Stimulated activated CD4-positive, alpha-beta T cell treated with anti-CD3 and anti-CD28 coated beads, TNF-alpha, amount 100 ng/mL, for 48 hours (primary cell): Measurements from ENCODE around the gene SMARCA1.

ENCODE experiments used
- DNase-seq, 3 donors: peaks; one replicate each; pipeline ENCODE4 v3.0.0-alpha.2; 2020; ENCODE audit warnings: low read depth in 3 of 3

The SMARCA1 gene

DNA sequence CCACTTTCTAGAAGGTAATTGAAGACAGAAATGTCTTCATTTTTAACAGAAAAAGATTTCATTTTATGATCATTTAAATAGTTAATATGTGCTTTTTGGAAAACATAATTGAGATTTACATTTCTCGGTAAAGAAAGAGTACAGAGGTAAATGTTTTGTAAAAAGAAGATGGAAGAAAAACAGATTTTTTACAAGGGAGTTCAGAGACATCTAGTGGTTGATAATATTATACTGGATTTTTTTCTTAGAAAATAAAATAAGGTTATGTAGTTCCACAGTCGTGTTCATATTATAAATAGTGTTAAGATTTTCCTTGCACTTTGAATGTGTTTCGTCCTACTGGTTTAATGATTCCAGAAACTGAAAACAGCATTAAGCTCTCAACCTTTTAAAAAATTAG is 60.6 kb downstream of the SMARCA1 start:
- DNase-seq = no peak

DNA sequence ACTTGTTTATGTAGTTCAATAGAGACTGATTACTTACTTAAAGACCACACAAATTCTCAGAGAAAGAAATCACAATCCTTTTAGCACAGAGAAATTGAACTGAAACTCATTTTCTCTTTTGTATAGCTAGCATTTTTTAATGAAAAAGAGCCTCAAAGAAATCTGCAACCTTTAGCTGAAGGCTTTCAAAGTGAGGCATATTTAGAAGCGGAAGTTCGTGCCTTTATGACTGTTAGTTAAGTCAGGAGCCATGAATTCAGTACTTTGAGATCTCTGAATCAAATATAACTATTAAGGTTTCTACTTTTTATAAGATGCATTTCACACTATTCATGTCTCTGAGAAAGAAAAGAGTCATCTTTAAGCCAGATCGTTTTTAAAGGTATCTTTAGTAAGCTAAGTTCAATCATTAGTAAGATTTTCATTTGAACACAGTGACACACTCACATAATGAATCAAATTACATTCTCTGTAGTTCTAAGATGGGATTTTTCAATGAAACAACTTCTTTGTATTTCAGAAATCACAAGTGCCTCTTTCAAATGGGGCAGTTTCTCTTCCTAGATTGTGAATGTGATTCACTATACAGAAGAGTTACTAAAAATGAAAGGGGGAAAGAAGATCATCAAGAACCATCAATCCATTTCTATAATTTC is 61.4 kb downstream of the SMARCA1 start:
- no peak for DNase-seq

DNA sequence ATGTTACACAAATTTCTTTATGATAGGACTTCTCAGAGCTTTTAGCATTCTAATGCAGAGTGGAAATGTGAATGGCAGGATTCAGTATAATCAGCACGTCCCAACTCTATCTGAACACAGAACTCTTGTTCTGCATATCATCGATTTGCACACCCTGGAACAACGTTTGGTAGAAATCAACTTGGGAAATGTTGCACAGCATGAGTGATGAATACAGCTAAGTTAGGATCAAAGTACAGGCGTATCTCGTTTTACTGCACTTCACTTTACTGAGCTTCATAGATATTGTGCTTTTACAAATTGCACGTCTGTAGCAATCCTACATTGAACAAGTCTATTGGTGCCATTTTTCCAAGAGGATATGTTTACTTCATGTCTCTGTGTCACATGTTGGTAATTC is 70.8 kb downstream of the SMARCA1 start:
- DNase-seq = no peak

DNA sequence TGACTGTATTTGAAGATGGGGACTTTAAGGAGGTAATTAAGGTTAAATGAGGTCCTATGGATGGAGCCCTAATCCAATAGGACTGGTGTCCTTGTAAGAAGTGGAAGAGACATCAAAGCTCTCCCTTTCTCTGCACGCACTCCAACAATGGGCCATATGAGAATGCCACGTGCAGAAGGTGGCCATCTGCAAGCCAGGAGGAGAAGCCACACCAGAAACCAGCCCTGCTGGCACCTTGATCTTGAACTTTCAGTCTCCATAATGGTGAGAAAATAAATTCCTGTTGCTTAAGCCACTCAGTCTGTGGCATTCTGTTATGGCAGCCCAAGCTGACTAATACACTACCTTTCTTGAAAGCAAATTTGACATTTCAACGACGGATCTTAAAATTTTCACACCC is 73.2 kb downstream of the SMARCA1 start:
- DNase-seq = no peak

DNA sequence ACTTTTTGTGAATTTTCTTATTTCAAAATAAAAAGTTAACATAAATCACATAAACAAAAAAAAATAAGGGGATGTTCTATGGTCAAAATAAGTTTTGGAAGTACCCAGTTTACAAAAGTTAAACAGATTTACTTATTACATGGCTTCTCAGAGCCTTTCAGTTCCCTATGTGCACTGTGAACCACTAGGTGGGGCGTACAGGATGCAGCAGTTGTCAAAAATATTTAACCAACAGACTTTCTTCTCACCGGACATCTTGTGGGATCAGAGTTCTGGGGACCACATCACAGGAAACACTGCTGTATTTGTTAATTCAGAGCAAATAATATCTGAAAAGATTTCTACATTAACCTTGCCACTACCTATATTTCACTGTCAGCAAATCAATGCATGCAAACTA is 74.1 kb downstream of the SMARCA1 start:
- no peak for DNase-seq

DNA sequence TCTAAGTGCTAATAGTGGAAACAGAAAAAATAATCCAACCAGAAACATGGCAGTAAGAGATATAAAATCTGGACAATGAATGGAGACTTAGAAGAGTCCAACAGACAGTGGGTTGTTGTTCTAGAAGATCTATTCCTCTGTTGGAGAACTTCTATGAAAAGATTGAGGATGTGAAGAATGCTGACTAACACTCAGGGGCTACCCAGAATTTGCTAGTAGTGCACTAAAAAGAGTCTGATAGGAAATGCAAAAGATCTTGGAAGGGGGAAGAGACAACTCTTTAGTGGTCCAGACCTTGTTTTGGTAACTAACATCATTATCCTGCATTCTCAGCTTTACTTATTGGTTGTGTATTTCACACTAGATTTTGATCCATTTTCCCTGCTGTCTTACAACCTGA is 77.9 kb downstream of the SMARCA1 start:
- no peak for DNase-seq

DNA sequence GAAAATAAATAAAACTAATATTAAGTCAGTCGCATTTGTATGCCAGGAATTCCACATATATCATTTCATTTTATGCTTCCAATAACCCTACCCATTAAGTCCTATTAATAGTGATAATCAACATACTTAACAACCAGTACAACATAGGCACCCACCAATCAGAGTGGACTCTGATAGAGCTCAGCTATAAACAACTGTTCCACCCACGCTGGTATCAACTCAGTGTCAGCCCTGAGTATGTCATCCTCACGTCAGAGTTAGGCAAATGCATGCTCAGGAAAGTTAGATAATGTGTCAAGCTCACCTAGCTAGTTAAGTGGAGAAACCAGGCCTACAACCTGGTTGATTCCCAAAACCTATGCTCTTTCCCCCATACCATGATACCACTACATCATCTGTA is 89.3 kb downstream of the SMARCA1 start:
- DNase-seq = no peak

DNA sequence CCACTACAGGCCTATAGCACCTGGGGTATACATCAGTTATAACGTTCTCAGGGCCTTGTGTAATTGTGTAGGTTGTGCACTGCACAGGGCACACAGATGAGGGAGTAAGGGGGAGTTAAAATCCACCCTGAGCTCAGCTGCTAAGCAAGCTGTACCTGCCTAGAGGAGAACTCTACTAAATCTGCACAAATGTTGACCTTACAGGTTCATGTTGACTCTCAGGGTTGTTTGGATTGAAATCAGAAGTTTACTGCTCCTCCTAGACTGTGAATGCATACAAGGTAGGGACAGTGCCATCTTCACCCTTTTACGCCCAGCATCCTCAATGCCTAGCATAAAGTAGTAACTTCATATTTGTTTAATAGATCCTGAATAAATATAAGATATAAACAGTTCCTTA is 89.8 kb downstream of the SMARCA1 start:
- no peak for DNase-seq

DNA sequence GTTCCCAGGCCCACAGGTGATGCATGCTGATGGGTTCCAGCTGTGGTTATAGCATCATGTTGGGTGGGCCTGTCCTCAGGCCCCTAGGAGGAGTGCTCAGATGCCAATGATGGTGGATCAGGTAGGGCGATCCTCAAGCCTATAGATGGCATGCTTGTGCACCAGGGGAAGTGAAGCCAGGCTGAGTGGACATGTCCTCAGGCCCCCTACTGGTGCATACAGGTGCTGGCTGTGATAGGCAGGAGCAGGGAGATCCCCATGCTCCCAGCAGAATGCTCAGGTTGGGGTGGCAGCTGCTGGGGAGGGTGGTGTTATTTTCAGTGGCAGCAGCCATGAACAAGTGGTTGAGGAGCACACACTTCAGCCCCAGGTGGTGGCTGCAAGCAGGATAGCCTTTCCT is 96.0 kb downstream of the SMARCA1 start:
- DNase-seq = no peak

DNA sequence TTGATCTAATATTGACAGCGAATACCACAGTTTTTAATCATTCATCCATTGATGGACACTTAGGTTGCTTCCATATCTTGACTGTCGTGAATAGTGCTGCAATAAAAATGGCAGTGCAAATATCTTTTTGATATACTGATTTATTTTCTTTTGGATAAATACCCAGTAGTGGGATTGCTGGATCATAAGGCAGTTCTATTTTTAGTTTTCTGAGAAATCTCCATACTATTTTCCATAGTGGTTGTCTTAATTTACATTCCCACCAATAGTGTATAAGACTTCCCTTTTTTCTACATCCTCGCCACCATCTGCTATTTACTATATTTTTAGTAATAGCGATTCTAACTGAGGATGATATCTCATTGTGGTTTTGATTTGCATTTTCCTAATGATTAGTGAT is 100.1 kb downstream of the SMARCA1 start:
- no peak for DNase-seq

DNA sequence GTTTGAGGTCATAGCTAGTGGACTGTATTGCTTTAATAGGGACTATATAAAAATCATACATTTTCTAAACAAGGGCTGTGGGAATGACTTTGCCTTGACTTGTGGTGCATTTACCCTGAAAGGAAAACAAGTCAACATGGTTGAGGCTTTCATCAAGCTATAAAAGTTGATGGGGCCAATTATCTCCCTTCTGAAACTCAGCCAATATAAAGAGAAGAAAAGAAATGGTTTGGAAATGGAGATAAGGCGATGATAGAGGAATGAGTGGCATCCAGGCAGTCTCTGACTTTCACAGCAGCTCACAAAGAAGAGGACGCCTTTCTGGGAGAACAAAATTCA is 118.7 kb downstream of the SMARCA1 start:
- DNase-seq = no peak

DNA sequence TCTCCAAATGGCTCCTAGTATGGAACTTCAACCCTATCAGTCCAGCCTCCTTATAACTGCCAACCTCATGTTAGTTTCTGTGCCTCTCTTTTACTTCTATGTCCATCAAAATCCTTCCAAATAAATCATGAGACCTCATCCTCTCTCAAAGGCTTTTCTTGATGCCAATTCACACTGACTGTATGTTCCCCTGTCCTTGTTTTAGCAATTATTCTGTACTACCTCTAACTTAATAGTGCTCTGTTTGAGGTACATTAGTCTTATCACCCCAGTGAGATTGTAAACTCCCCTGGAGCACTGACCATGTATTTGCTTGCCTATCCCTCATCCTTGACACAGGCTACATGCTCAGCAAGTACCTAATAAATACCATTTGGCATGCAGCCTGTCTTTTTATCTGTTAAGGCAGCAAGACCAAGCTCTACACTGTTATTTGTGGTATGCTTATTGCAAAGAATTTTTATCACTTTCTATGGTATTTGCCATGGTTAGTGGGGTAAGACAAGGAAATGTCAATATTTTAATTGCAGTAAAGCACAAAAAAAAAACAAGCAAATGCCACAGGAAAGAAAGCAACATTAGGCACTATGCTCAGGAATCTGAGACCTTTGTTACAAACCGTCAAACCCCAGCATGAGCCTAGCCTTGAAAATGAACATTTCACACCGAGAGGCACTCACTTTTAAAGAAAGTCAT is 119.2 kb downstream of the SMARCA1 start:
- DNase-seq = no peak
